Osteocyte (in vitro differentiated cells): Measurements from ENCODE around the gene SPNS3. TPM values are rescaled to one million over a fixed set of nuclear protein-coding genes. Genes with fewer than 3 reads are reported as not detected.

ENCODE experiments used
- DNase-seq: peaks from one replicate; pipeline ENCODE4 v3.0.0; 2021; ENCODE audit warnings: mixed read lengths; ENCODE audit not compliant: unreplicated experiment; ENCODE audit errors: extremely low spot score
- H3K27ac Mint-ChIP-seq: one replicate; pipeline ENCODE4 v1.8.0; 2021; ENCODE audit warnings: mild to moderate bottlenecking, mixed read lengths; ENCODE audit not compliant: unreplicated experiment
- H3K27me3 Mint-ChIP-seq: one replicate; pipeline ENCODE4 v1.8.0; 2021; ENCODE audit warnings: mixed read lengths; ENCODE audit not compliant: unreplicated experiment
- H3K36me3 Mint-ChIP-seq: one replicate; pipeline ENCODE4 v1.8.0; 2021; ENCODE audit warnings: mixed read lengths; ENCODE audit not compliant: unreplicated experiment
- H3K4me1 Mint-ChIP-seq: one replicate; pipeline ENCODE4 v1.8.0; 2021; ENCODE audit warnings: mixed read lengths; ENCODE audit not compliant: unreplicated experiment
- H3K4me3 Mint-ChIP-seq: one replicate; pipeline ENCODE4 v1.8.0; 2021; ENCODE audit warnings: mild to moderate bottlenecking, moderate library complexity, mixed read lengths; ENCODE audit not compliant: unreplicated experiment
- H3K9me3 Mint-ChIP-seq: one replicate; pipeline ENCODE4 v1.8.0; 2021; ENCODE audit warnings: mixed read lengths; ENCODE audit not compliant: unreplicated experiment
- total RNA-seq: library from RNA; stranded (reverse); gene quantifications from 2 replicates; pipeline ENCODE4 v1.2.1, GENCODE V29; 2021
- TF ChIP-seq, protein P1 (sequence below): fragments of 200-600 bp; sonication (generic); IDR thresholded peaks from 2 replicates; pipeline ENCODE4 v1.5.0; 2021; ENCODE audit warnings: antibody characterized with exemption, mild to moderate bottlenecking, moderate library complexity

Gene SPNS3
- total RNA-seq, 1 donor from 2014 or later: not detected

DNA sequence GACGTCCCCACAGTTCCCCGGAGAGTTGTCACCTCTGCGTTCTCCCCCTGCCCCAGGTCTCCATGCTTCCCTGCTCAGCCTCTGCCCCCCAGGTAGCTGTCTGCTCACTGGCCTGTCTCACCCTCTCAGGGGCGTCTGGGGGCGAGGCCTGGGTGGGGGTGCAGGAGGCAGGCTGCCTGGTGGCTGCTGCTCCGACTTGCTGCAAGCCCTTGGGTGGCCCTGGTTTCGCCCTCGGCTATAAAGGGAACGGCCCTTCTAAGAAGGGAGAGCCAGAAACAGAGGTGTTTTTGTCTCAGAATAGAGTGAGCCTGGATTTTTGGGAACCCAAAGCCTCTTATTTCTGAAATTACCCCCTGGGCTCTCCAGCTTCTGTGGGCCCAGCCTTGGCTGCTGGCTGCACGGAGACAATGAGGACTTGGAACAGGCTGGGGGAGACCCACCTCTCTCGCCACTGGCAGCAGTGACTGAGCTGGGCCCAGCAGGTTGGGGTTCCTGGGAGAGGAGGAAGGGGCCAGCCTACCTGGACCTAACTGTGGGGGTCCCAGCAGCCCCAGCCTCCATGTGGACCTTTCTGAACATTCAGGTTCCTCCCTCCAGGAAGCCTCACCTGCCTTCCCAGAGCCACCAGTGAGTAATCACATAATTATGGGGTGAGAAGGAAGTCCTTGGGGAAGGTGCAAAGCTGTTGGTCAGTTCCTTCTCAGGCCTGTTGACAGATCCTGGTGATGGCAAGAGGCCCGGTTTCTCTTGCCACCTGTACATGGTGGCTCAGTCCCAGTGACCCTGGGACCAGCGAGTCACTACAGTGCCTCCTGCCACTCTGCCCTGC is 49.5 kb downstream of the SPNS3 start:
- TF ChIP-seq, protein P1, sequence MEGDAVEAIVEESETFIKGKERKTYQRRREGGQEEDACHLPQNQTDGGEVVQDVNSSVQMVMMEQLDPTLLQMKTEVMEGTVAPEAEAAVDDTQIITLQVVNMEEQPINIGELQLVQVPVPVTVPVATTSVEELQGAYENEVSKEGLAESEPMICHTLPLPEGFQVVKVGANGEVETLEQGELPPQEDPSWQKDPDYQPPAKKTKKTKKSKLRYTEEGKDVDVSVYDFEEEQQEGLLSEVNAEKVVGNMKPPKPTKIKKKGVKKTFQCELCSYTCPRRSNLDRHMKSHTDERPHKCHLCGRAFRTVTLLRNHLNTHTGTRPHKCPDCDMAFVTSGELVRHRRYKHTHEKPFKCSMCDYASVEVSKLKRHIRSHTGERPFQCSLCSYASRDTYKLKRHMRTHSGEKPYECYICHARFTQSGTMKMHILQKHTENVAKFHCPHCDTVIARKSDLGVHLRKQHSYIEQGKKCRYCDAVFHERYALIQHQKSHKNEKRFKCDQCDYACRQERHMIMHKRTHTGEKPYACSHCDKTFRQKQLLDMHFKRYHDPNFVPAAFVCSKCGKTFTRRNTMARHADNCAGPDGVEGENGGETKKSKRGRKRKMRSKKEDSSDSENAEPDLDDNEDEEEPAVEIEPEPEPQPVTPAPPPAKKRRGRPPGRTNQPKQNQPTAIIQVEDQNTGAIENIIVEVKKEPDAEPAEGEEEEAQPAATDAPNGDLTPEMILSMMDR: no peak
- no peak overlapping the region for H3K27ac Mint-ChIP-seq
- no peak for DNase-seq
- H3K9me3 Mint-ChIP-seq: no peaks in the 10 kb centered on the region
- H3K4me3 Mint-ChIP-seq: no peak overlapping the region
- H3K4me1 Mint-ChIP-seq: peaks cover 6% of the 10 kb centered on the region
- H3K36me3 Mint-ChIP-seq: no peaks in the 10 kb centered on the region
- H3K27me3 Mint-ChIP-seq: peaks cover 6% of the 10 kb centered on the region

DNA sequence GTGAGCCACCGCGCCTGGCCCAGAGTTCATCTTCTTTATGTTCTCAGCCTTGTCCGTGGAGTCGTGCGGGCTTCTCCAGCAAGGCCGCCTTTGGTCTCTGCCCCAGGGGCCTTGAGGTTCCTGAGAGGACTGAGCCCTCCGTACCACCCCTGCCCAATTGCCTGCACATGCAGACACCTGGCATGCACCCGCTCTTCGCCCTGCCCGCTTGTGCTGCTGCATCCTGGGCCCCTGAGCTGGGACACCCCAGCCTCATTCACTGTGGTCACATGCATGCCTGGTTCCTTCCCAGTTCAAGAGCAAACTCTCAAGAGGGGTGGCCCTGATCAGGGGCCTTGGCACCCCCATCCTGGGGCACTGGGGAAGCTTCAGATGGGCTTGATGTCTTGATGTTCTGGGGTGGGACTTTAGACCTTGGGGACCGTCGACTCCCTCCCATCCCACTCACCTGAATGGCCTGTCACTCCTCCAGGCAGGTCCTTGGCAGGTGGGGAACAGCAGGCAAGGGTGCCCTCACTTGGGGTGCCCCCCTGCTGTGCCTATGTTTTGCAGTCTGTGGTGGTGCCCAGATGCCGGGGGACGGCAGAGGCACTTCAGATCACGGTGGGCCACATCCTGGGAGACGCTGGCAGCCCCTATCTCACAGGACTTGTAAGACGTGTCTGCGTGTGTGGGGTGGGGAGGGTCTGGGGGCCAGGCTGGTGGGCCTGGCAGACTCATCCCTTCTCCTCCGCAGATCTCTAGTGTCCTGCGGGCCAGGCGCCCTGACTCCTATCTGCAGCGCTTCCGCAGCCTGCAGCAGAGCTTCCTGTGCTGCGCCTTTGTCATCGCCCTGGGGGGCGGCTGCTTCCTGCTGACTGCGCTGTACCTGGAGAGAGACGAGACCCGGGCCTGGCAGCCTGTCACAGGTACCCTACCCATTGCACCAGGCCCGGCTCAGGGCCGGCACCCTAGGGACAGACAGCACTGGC is 52.2 kb downstream of the SPNS3 start:
- Mint-ChIP-seq H3K27me3 (peaks cover 6% of the 10 kb centered on the region), H3K9me3 (no peaks in the 10 kb centered on the region), H3K27ac (no peak overlapping the region), H3K36me3 (no peaks in the 10 kb centered on the region), H3K4me1 (peaks cover 4% of the 10 kb centered on the region), H3K4me3 (no peak overlapping the region)
- DNase-seq: no peak
- TF ChIP-seq, protein P1: no peak

DNA sequence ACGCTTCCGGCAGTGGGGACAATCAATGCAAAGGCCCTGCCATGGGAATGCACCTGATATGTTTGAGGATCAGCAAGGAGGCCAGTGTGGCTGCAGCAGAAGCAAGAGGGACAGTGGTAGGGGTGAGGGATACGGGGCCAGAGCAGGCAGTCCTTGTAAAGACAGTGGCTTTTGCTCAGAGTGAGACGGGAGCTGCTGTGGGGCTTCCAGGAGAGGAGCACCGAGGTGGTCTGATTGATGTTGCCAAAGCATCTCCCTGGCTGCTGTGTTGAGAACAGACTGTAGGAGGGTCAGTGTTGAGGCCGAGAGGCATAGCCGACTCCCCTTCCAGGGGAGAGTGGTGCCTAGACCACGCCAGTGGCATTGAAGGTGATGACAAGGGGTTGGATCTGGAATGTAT is 53.6 kb downstream of the SPNS3 start:
- no peaks in the 10 kb centered on the region for H3K4me1 Mint-ChIP-seq
- H3K4me3 Mint-ChIP-seq: no peak overlapping the region
- TF ChIP-seq, protein P1: no peak
- no peaks in the 10 kb centered on the region for H3K27me3 Mint-ChIP-seq
- no peaks in the 10 kb centered on the region for H3K9me3 Mint-ChIP-seq
- H3K36me3 Mint-ChIP-seq: no peaks in the 10 kb centered on the region
- no peak overlapping the region for H3K27ac Mint-ChIP-seq
- DNase-seq: no peak

DNA sequence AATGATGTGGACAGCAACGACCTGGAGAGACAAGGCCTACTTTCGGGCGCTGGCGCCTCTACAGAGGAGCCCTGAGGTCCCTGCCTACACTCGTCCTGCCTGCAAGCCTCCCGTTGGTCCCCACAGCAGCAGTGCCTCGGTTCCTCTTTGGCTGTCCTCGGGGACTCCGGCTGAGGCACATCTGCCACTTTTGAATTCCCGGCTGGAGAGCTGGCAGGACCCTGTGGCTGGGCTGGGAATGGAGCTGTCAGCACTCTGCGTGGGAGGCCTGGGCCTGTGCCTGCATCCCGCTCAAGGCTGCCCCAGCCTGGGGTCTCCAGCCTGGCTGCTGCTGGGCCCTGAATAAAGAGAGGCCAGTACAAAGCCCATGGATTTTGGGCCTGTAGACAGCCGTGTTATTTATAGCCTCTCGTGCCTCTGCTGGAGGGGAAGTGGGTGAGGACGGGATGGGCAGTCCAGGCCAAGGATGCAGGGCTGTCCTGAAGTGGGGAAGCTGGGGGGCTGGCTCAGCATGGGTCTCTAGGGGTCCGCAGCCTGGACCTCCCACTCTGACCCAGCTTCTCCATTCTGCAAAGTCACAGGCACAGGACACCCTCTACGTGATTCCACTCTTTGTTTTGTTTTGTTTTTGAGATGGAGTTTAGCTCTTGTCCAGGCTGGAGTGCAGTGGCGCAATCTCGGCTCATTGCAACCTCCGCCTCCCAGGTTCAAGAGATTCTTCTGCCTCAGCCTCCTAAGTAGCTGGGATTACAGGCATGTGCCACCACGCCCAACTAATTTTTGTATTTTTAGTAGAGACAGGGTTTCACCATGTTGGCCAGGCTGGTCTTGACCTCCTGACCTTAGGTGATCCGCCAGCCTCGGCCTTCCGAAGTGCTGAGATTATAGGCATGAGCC is 54.3 kb downstream of the SPNS3 start:
- no peak overlapping the region for H3K4me3 Mint-ChIP-seq
- no peaks in the 10 kb centered on the region for H3K9me3 Mint-ChIP-seq
- peaks cover 8% of the 10 kb centered on the region for H3K27me3 Mint-ChIP-seq
- no peak overlapping the region for H3K27ac Mint-ChIP-seq
- H3K4me1 Mint-ChIP-seq: no peaks in the 10 kb centered on the region
- DNase-seq: no peak
- H3K36me3 Mint-ChIP-seq: no peaks in the 10 kb centered on the region
- TF ChIP-seq, protein P1: no peak
